Pancreas (tissue), 10 donors: ENCODE data around the gene SLC35A1. TPM values are rescaled to one million over a fixed set of nuclear protein-coding genes. Genes with fewer than 3 reads are reported as not detected.

ENCODE experiments used
- ATAC-seq, 4 donors: fragments of 200-7000 bp; cut with Tn5 transposase; one replicate each; pipeline versions ENCODE4 v1.8.0 to v1.9.1; 2020; ENCODE audit warnings: mild to moderate bottlenecking in 4 of 4, moderate library complexity in 4 of 4
- DNase-seq, 6 donors: peaks; one replicate each; pipeline ENCODE4 v3.0.0-alpha.2; 2020
- FAIRE-seq: peaks from 2 replicates; lab custom pipeline; 2012; peaks lifted over from hg19 to GRCh38; lab: Jason Lieb, UNC
- H3K27ac ChIP-seq, 4 donors: fragments of 200-600 bp; sonication (generic); 1 replicate in 3 of 4; 2 replicates in 1 of 4; pipeline versions ENCODE4 v1.5.0 to v1.8.0; 2020
- H3K27me3 ChIP-seq, 4 donors: fragments of 200-600 bp; one replicate each; pipeline ENCODE4 v1.8.0; 2021
- H3K36me3 ChIP-seq, 3 donors: fragments of 200-600 bp; sonication (generic) in 1 of 3; one replicate each; pipeline versions ENCODE4 v1.5.0 to v1.8.0; 2020 to 2021
- H3K4me1 ChIP-seq, 3 donors: fragments of 200-600 bp; one replicate each; pipeline ENCODE4 v1.8.0; 2021
- H3K4me3 ChIP-seq, 4 donors: fragments of 200-600 bp; sonication (generic) in 2 of 4; one replicate each; pipeline versions ENCODE4 v1.5.0 to v1.8.0; 2020 to 2021
- H3K9me3 ChIP-seq, 4 donors: fragments of 200-600 bp; one replicate each; pipeline ENCODE4 v1.8.0; 2021
- WGBS, 2 donors: extraction: QIAGEN DNeasy Blood & Tissue Kit; methylation state at CpG; one replicate each; pipeline ENCODE4 v1.1.7; 2013; 5-methylcytosine and 5-hydroxymethylcytosine counted together
- intact Hi-C, 3 donors: fragments of 100-400 bp; cut with DNase I; formaldehyde crosslinking; loops; one replicate each; pipeline versions ENCODE4 v1.11.1 to v1.14.2; 2022
- polyA plus RNA-seq, 2 donors: library from polyadenylated mRNA; stranded (reverse); fragments of 200-250 nt; gene quantifications; one replicate each; pipeline ENCODE4 v1.2.3, GENCODE V29; 2013
- total RNA-seq, 6 donors: library from RNA; stranded (reverse); fragmentation: NEBNext Ultra II Directional in 4 of 6; extraction: Animal tissue kit (Norgen Biotek cat#: 25700) in 4 of 6; gene quantifications; one replicate each; pipeline versions ENCODE4 v1.2.1 to v1.2.4, GENCODE V29; 2021 to 2023
- TF ChIP-seq, protein P1 (sequence below), 4 donors: fragments of 200-600 bp; sonication (generic) in 3 of 4; IDR thresholded peaks; one replicate each; pipeline versions ENCODE4 v1.5.0 to v1.8.0; 2021; ENCODE audit warnings: antibody characterized with exemption in 4 of 4
- donor health status: healthy with polysubstance abuse.
- donor health status: DM: no; HTN: no; CAD: no; lungs with moderate emphysema.
- donor health status: DM: no; HTN: no; CAD: no.
- donor health status: control.
- donor health status: control.
- donor health status: Bipolar disorder and iron deficiency.
- donor health status: DM: yes; HTN: yes; CAD: no.
- donor health status: DM: no; HTN: no; CAD: no.
- donor health status: DM: no; HTN: no; CAD: no.
- donor health status: DM: yes; HTN: yes; CAD: no.

The SLC35A1 gene
- total and polyA plus RNA-seq, 8 donors = 5.4 to 15.2 (median 7.7) TPM

DNA sequence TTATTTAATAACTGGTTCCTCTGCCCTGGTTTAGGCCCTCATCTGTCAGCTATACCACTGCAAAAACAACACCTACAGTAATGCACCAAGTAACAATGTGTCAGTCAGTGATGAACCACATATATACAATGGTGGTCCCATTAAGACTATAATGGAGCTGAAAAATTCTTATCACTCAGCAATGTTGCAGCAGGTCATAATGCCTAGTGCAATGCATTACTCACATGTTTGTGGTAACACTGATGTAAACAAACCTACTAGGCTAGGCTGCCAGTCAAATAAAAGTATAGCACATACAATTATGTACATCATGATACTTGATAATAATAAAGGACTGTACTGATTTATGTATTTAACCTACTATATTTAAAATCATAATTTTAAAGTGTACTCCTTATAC is 85.7 kb downstream of the SLC35A1 start:
- Histone ChIP-seq H3K36me3 (peaks cover 3 to 33% (median 8%) of the 10 kb centered on the region in 3 donors), H3K4me1 (no peaks in the 10 kb centered on the region), H3K27ac (no peak overlapping the region), H3K9me3 (no peaks in the 10 kb centered on the region), H3K4me3 (no peak overlapping the region), H3K27me3 (no peaks in the 10 kb centered on the region)
- FAIRE-seq (no peak), ATAC-seq (no peak), DNase-seq (no peak)
- intact Hi-C loops = no loop called here
- TF ChIP-seq, protein P1, sequence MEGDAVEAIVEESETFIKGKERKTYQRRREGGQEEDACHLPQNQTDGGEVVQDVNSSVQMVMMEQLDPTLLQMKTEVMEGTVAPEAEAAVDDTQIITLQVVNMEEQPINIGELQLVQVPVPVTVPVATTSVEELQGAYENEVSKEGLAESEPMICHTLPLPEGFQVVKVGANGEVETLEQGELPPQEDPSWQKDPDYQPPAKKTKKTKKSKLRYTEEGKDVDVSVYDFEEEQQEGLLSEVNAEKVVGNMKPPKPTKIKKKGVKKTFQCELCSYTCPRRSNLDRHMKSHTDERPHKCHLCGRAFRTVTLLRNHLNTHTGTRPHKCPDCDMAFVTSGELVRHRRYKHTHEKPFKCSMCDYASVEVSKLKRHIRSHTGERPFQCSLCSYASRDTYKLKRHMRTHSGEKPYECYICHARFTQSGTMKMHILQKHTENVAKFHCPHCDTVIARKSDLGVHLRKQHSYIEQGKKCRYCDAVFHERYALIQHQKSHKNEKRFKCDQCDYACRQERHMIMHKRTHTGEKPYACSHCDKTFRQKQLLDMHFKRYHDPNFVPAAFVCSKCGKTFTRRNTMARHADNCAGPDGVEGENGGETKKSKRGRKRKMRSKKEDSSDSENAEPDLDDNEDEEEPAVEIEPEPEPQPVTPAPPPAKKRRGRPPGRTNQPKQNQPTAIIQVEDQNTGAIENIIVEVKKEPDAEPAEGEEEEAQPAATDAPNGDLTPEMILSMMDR (IDR thresholded peaks at IDR 0.05) = no peak

DNA sequence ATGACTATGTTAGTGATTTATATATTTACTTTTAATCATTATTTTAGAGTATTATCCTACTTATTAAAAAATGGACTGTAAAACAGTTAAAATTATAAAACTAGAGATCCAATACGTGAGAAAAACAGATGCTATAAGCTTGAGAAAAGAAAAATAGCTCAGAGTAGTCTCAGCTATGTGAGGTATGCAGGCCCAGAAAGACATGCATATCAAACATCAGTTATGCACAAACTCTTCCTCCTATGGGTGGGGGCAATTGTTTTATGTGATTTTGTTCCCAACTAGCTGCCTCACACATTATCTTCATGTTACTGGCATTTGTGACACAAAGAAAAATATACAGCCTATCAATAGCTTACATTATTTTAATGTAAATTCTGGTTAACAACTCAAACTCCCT is 88.2 kb downstream of the SLC35A1 start:
- Histone ChIP-seq H3K9me3 (no peaks in the 10 kb centered on the region), H3K4me1 (no peaks in the 10 kb centered on the region), H3K4me3 (no peak overlapping the region), H3K27me3 (no peaks in the 10 kb centered on the region), H3K36me3 (peaks cover 3 to 21% (median 4%) of the 10 kb centered on the region in 3 donors), H3K27ac (no peak overlapping the region)
- FAIRE-seq (no peak), DNase-seq (no peak), ATAC-seq (no peak)
- intact Hi-C loops = no loop called here
- WGBS, 2 donors = 85 to 95% methylated on average over 1 of the region's 1 CpG
- TF ChIP-seq, protein P1 (IDR thresholded peaks at IDR 0.05) = no peak

Other genes starting within 250 kb of the SLC35A1 start
- 1 to 10 TPM; 2.7 to 6.4 (median 4.3) TPM for gene SMIM8, start 150.4 kb upstream of the SLC35A1 start, total RNA-seq
- 1 to 10 TPM; 3.2 to 4.1 TPM for gene SMIM8, start 150.4 kb upstream of the SLC35A1 start, polyA plus RNA-seq
- gene GJB7, start 143.7 kb upstream of the SLC35A1 start, total RNA-seq = not detected
- gene GJB7, start 143.7 kb upstream of the SLC35A1 start, polyA plus RNA-seq = not detected
- gene C6orf163, start 128.2 kb upstream of the SLC35A1 start, total RNA-seq = 1 to 10 TPM in 4 of 6 donors, under 1 TPM in 2; 0.46 to 2.0 (median 1.4) TPM
- gene C6orf163, start 128.2 kb upstream of the SLC35A1 start, polyA plus RNA-seq = 1 to 10 TPM; 3.3 to 6.2 TPM
- gene CFAP206, start 65.0 kb upstream of the SLC35A1 start, total RNA-seq = under 1 TPM in 3 of 6 donors, not detected in 3; 0.06 to 0.56 (median 0.14) TPM
- gene CFAP206, start 65.0 kb upstream of the SLC35A1 start, polyA plus RNA-seq = under 1 TPM; 0.08 to 0.31 TPM
- 10 to 100 TPM; 14.9 to 21.7 (median 16.4) TPM for gene RARS2, start 117.0 kb downstream of the SLC35A1 start, total RNA-seq
- 10 to 100 TPM in 1 of 2 donors, 1 to 10 TPM in 1; 7.5 to 17.3 TPM for gene RARS2, start 117.0 kb downstream of the SLC35A1 start, polyA plus RNA-seq
- 10 to 100 TPM in 2 of 6 donors, 1 to 10 TPM in 4; 5.5 to 11.6 (median 7.6) TPM for gene ORC3, start 117.2 kb downstream of the SLC35A1 start, total RNA-seq
- gene ORC3, start 117.2 kb downstream of the SLC35A1 start, polyA plus RNA-seq = 10 to 100 TPM in 1 of 2 donors, 1 to 10 TPM in 1; 6.7 to 11.5 TPM
- gene AKIRIN2, start 229.3 kb downstream of the SLC35A1 start, total RNA-seq = 10 to 100 TPM in 3 of 6 donors, 1 to 10 TPM in 3; 7.3 to 20.1 (median 10.2) TPM
- 10 to 100 TPM in 1 of 2 donors, 1 to 10 TPM in 1; 9.0 to 11.9 TPM for gene AKIRIN2, start 229.3 kb downstream of the SLC35A1 start, polyA plus RNA-seq